Vagina (tissue), 2 donors: ENCODE data around the gene OR9I1.

Source experiments
- POLR2A ChIP-seq, 2 donors: fragments of 450-650 bp; IDR thresholded peaks; one replicate each; pipeline ENCODE4 v1.6.1; 2017; ENCODE audit warnings: antibody characterized with exemption in 2 of 2, mild to moderate bottlenecking in 2 of 2, moderate library complexity in 2 of 2
- TF ChIP-seq, protein P1 (sequence below), 3 experiments: fragments of 450-650 bp in 2 of 3; fragments of 200-600 bp in 1 of 3; sonication (generic) in 1 of 3; IDR thresholded peaks; one replicate each; pipeline ENCODE4 v1.5.1; 2017 to 2019; ENCODE audit warnings: antibody characterized with exemption in 3 of 3, mild to moderate bottlenecking in 2 of 3, moderate library complexity in 2 of 3

DNA sequence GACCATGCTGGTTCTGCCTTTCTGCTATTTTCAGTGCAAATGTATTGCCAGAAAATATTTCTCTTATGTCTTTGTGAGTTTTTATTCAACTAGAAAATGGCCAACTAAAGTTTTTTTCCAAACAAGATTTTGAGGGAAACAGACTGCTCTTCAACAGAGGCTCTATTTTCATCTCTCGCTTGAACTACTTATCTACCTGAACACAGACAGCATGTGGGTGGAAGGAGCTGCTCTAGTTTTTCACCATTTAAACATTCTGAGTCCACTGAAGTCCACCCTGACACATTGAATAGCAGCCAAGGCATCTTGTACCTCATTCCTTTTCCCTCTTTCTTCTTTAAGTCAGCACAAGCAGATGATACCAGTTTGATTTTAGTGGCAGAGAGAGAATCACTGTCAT, 9.8 kb upstream of the OR9I1 start:
- TF ChIP-seq, protein P1, sequence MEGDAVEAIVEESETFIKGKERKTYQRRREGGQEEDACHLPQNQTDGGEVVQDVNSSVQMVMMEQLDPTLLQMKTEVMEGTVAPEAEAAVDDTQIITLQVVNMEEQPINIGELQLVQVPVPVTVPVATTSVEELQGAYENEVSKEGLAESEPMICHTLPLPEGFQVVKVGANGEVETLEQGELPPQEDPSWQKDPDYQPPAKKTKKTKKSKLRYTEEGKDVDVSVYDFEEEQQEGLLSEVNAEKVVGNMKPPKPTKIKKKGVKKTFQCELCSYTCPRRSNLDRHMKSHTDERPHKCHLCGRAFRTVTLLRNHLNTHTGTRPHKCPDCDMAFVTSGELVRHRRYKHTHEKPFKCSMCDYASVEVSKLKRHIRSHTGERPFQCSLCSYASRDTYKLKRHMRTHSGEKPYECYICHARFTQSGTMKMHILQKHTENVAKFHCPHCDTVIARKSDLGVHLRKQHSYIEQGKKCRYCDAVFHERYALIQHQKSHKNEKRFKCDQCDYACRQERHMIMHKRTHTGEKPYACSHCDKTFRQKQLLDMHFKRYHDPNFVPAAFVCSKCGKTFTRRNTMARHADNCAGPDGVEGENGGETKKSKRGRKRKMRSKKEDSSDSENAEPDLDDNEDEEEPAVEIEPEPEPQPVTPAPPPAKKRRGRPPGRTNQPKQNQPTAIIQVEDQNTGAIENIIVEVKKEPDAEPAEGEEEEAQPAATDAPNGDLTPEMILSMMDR (IDR thresholded peaks at IDR 0.05): no peak
- TF ChIP-seq POLR2A (IDR thresholded peaks at IDR 0.05): no peak
